Measurements from ENCODE around the gene TEAD1. TPM values are rescaled to one million over a fixed set of nuclear protein-coding genes. Genes with fewer than 3 reads are reported as not detected.
A peak's percentile ranks its signal among the peaks of the same experiment; 100 is the strongest.

Gene TEAD1
- total and polyA plus RNA-seq, 2 donors (not counting 1 experiment from before 2014, with no cell fraction given) = 88.6 to 121 TPM

DNA sequence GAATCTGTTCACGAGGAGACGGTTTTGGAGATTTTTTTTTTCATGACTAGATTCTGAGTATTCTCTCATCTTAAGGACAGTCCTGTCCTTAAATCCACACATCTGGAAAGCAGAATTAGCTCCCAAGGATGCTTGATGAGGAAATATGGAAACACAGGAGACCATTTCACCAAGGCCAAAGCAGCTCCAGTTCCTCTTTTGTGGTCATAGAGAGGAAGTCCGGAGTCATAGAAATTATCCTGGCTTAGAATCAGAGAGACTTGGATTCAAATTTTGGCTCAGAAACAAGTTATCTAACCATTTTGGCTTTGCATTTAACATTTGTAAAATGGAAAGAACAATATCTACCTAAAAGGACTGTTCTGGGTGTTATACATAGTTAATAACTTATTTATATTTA lies 7.3 kb upstream of the TEAD1 start:
- no peaks in the 10 kb centered on the region for H4K20me1 ChIP-seq (ENCODE audit: control insufficient read depth, extremely low read depth, insufficient read depth, low read length)
- TF ChIP-seq, protein P1, sequence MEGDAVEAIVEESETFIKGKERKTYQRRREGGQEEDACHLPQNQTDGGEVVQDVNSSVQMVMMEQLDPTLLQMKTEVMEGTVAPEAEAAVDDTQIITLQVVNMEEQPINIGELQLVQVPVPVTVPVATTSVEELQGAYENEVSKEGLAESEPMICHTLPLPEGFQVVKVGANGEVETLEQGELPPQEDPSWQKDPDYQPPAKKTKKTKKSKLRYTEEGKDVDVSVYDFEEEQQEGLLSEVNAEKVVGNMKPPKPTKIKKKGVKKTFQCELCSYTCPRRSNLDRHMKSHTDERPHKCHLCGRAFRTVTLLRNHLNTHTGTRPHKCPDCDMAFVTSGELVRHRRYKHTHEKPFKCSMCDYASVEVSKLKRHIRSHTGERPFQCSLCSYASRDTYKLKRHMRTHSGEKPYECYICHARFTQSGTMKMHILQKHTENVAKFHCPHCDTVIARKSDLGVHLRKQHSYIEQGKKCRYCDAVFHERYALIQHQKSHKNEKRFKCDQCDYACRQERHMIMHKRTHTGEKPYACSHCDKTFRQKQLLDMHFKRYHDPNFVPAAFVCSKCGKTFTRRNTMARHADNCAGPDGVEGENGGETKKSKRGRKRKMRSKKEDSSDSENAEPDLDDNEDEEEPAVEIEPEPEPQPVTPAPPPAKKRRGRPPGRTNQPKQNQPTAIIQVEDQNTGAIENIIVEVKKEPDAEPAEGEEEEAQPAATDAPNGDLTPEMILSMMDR (conservative IDR thresholded peaks at IDR 0.05 in 1 of 2, IDR thresholded peaks at IDR 0.05 in 1 of 2; ENCODE audit: low read depth in 1 of 2, low read length in 2 of 2) = no peak
- TF ChIP-seq EZH2 (IDR thresholded peaks at IDR 0.05; ENCODE audit: low read length, missing control alignments) = no peak
- H2AFZ ChIP-seq (ENCODE audit: low read length) = no peak overlapping the region
- H3K9ac ChIP-seq (ENCODE audit: insufficient read depth, low read length) = no peak overlapping the region
- no peak overlapping the region for H3K27ac ChIP-seq (ENCODE audit: insufficient read depth, low read length)
- H3K4me1 ChIP-seq (ENCODE audit: control insufficient read depth, extremely low read depth, insufficient read depth, low read length) = peaks cover 5% of the 10 kb centered on the region
- no peaks in the 10 kb centered on the region for H3K9me3 ChIP-seq (ENCODE audit: control insufficient read depth, insufficient read depth, low read depth, low read length)
- H3K27me3 ChIP-seq (ENCODE audit: control insufficient read depth, insufficient read depth, low read length) = peaks cover 3% of the 10 kb centered on the region
- H3K79me2 ChIP-seq (ENCODE audit: control insufficient read depth, insufficient read depth, low read length) = no peaks in the 10 kb centered on the region
- no peak overlapping the region for H3K4me2 ChIP-seq (ENCODE audit: extremely low read depth, insufficient read depth, low read length)
- no peak for DNase-seq (ENCODE audit: low read depth in 2 of 2)
- H3K4me3 ChIP-seq (replicated peaks in 1 of 4; ENCODE audit: control extremely low read depth in 1 of 4, insufficient read depth in 1 of 4, low read depth in 3 of 4, low read length in 4 of 4) = no peak overlapping the region
- H3K36me3 ChIP-seq (ENCODE audit: control insufficient read depth, insufficient read depth, low read length) = no peaks in the 10 kb centered on the region

DNA sequence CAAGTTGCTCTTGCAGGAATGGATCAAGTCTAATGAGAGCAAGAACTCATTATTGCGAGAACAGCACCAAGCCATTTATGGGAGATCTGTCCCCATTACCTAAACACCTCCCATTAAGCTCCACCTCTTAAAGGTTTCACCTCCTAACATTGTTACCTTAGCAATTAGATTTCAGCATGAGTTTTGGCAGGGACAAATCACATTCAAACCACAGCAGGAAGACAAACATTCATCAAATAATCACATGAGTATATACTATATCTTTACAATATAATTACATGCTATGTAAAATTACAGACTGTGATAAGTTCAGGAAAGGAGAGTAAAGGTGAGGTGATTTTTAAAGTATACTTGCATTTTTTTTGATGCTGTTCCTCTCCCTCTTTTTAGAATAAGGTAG lies 6.6 kb upstream of the TEAD1 start:
- H3K36me3 ChIP-seq (ENCODE audit: control insufficient read depth, insufficient read depth, low read length) = no peaks in the 10 kb centered on the region
- no peak overlapping the region for H3K27ac ChIP-seq (ENCODE audit: insufficient read depth, low read length)
- TF ChIP-seq, protein P1 (conservative IDR thresholded peaks at IDR 0.05 in 1 of 2, IDR thresholded peaks at IDR 0.05 in 1 of 2; ENCODE audit: low read depth in 1 of 2, low read length in 2 of 2) = no peak
- no peak for TF ChIP-seq EZH2 (IDR thresholded peaks at IDR 0.05; ENCODE audit: low read length, missing control alignments)

DNA sequence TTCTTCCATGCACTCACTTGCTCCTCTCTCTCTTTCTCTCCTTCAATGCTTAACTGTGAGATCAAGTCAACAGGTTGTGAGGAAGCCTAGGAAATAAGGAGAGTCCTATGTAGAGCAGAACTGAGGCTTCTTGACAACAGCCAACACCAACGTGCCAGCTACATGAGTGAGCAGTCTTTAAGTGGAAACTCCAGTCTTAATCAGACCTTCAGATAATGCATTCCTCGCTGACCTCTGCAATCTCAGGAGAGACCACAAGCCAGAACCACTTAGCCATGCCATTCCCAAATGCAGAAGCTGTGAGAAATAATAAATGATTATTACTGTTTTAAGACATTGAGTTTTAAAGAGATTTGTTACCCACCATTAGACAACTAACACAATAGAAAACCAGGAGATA lies 6.1 kb upstream of the TEAD1 start:
- peak in 1 of 2 donors; percentile 82 for DNase-seq (ENCODE audit: low read depth in 2 of 2)
- Histone ChIP-seq H2AFZ (ENCODE audit: low read length) (no peak overlapping the region), H4K20me1 (ENCODE audit: control insufficient read depth, extremely low read depth, insufficient read depth, low read length) (no peaks in the 10 kb centered on the region), H3K36me3 (ENCODE audit: control insufficient read depth, insufficient read depth, low read length) (no peaks in the 10 kb centered on the region), H3K9me3 (ENCODE audit: control insufficient read depth, insufficient read depth, low read depth, low read length) (no peaks in the 10 kb centered on the region), H3K4me2 (ENCODE audit: extremely low read depth, insufficient read depth, low read length) (no peak overlapping the region), H3K4me1 (ENCODE audit: control insufficient read depth, extremely low read depth, insufficient read depth, low read length) (peaks cover 5% of the 10 kb centered on the region), H3K27me3 (ENCODE audit: control insufficient read depth, insufficient read depth, low read length) (peaks cover 3% of the 10 kb centered on the region), H3K9ac (ENCODE audit: insufficient read depth, low read length) (no peak overlapping the region), H3K79me2 (ENCODE audit: control insufficient read depth, insufficient read depth, low read length) (no peaks in the 10 kb centered on the region), H3K27ac (ENCODE audit: insufficient read depth, low read length) (no peak overlapping the region), H3K4me3 (replicated peaks in 1 of 4; ENCODE audit: control extremely low read depth in 1 of 4, insufficient read depth in 1 of 4, low read depth in 3 of 4, low read length in 4 of 4) (no peak overlapping the region)
- TF ChIP-seq EZH2 (IDR thresholded peaks at IDR 0.05; ENCODE audit: low read length, missing control alignments) = no peak

More for the DNA sequence above, 6.6 kb upstream of the TEAD1 start:
- H3K9me3 ChIP-seq (ENCODE audit: control insufficient read depth, insufficient read depth, low read depth, low read length) = no peaks in the 10 kb centered on the region
- peaks cover 5% of the 10 kb centered on the region for H3K4me1 ChIP-seq (ENCODE audit: control insufficient read depth, extremely low read depth, insufficient read depth, low read length)
- H3K4me3 ChIP-seq (replicated peaks in 1 of 4; ENCODE audit: control extremely low read depth in 1 of 4, insufficient read depth in 1 of 4, low read depth in 3 of 4, low read length in 4 of 4) = no peak overlapping the region
- H3K79me2 ChIP-seq (ENCODE audit: control insufficient read depth, insufficient read depth, low read length) = no peaks in the 10 kb centered on the region
- DNase-seq (ENCODE audit: low read depth in 2 of 2) = no peak
- no peaks in the 10 kb centered on the region for H4K20me1 ChIP-seq (ENCODE audit: control insufficient read depth, extremely low read depth, insufficient read depth, low read length)
- peaks cover 3% of the 10 kb centered on the region for H3K27me3 ChIP-seq (ENCODE audit: control insufficient read depth, insufficient read depth, low read length)
- no peak overlapping the region for H2AFZ ChIP-seq (ENCODE audit: low read length)
- H3K4me2 ChIP-seq (ENCODE audit: extremely low read depth, insufficient read depth, low read length) = no peak overlapping the region
- no peak overlapping the region for H3K9ac ChIP-seq (ENCODE audit: insufficient read depth, low read length)

All from fibroblast of lung (primary cell).